HepG2 (cell line): ENCODE results near the gene SLC1A2. TPM values are rescaled to one million over a fixed set of nuclear protein-coding genes. Genes with fewer than 3 reads are reported as not detected.

Experiments
- AGO2 ChIP-seq: fragments of 200-400 bp; formaldehyde crosslinking; optimal IDR thresholded peaks from 2 replicates; pipeline ENCODE3; 2017; ENCODE audit warnings: mild to moderate bottlenecking, low read depth, low read length, moderate library complexity
- ATF7 ChIP-seq, 2 experiments: fragments of 450-650 bp in 1 of 2; sonication (generic) in 1 of 2; formaldehyde crosslinking in 1 of 2; IDR thresholded peaks; 2 replicates each; pipeline versions ENCODE4 v1.4.0 to v1.6.1; 2016 to 2020; ENCODE audit warnings: antibody characterized with exemption in 1 of 2, mild to moderate bottlenecking in 1 of 2, missing genetic modification reagents in 1 of 2
- EHMT2 ChIP-seq: fragments of 200-600 bp; sonication (generic); IDR thresholded peaks from 2 replicates; pipeline ENCODE4 v1.7.0; 2017; ENCODE audit warnings: antibody characterized with exemption, low read depth, low read length, borderline replicate concordance
- ERF ChIP-seq: IDR thresholded peaks from 2 replicates; pipeline ENCODE4 v1.6.1; 2018; ENCODE audit warnings: missing biosample characterization, missing genetic modification reagents
- KLF13 ChIP-seq: sonication (generic); formaldehyde crosslinking; IDR thresholded peaks from 2 replicates; pipeline ENCODE4 v1.4.0; 2020; ENCODE audit warnings: mild to moderate bottlenecking, missing genetic modification reagents
- MAF1 ChIP-seq: sonication (generic); formaldehyde crosslinking; IDR thresholded peaks from 2 replicates; pipeline ENCODE4 v1.5.0; 2020; ENCODE audit warnings: missing genetic modification reagents, borderline replicate concordance
- MAFG ChIP-seq: sonication (generic); formaldehyde crosslinking; IDR thresholded peaks from 2 replicates; pipeline ENCODE4 v1.5.1; 2020; ENCODE audit warnings: mild to moderate bottlenecking, missing genetic modification reagents
- MAFK ChIP-seq, 2 experiments: IDR thresholded peaks in 1 of 2; conservative IDR thresholded peaks in 1 of 2; 2 replicates each; pipeline ENCODE4 v1.6.1; 2011; ENCODE audit warnings: improper control_type of control experiment in 2 of 2, low read length in 2 of 2
- NR3C1 ChIP-seq: sonication (generic); formaldehyde crosslinking; IDR thresholded peaks from 2 replicates; pipeline ENCODE4 v1.4.0; 2020; ENCODE audit warnings: missing genetic modification reagents
- POLR2A ChIP-seq, 2 experiments: IDR thresholded peaks; 2 replicates each; pipeline ENCODE4 v1.6.1; 2011; ENCODE audit warnings: low read depth in 2 of 2, low read length in 2 of 2, mild to moderate bottlenecking in 1 of 2, moderate library complexity in 1 of 2; ENCODE audit not compliant: insufficient read depth in 1 of 2
- RFX1 ChIP-seq: fragments of 450-650 bp; IDR thresholded peaks from 2 replicates; pipeline ENCODE4 v1.6.1; 2017
- WIZ ChIP-seq: sonication (generic); formaldehyde crosslinking; IDR thresholded peaks from 2 replicates; pipeline ENCODE4 v1.5.1; 2020; ENCODE audit warnings: mild to moderate bottlenecking, missing genetic modification reagents
- ZEB1 ChIP-seq: IDR thresholded peaks from 2 replicates; pipeline ENCODE4 v1.6.1; 2012; ENCODE audit warnings: mild to moderate bottlenecking, low read depth, inconsistent platforms; ENCODE audit not compliant: insufficient replicate concordance
- ZNF264 ChIP-seq: sonication (generic); formaldehyde crosslinking; IDR thresholded peaks from 2 replicates; pipeline ENCODE4 v1.4.0; 2020; ENCODE audit warnings: missing genetic modification reagents
- ZNF317 ChIP-seq: sonication (generic); formaldehyde crosslinking; IDR thresholded peaks from 2 replicates; pipeline ENCODE4 v1.5.0; 2020; ENCODE audit warnings: mild to moderate bottlenecking, missing genetic modification reagents
- ZNF484 ChIP-seq: sonication (generic); formaldehyde crosslinking; IDR thresholded peaks from 2 replicates; pipeline ENCODE4 v1.5.1; 2020; ENCODE audit warnings: mild to moderate bottlenecking, low read depth, missing genetic modification reagents, borderline replicate concordance
- ZNF709 ChIP-seq: sonication (generic); formaldehyde crosslinking; IDR thresholded peaks from 2 replicates; pipeline ENCODE4 v1.5.0; 2020; ENCODE audit warnings: mild to moderate bottlenecking, missing genetic modification reagents
- polyA plus RNA-seq, 8 experiments: library from polyadenylated mRNA; depleted of rRNA in 3 of 8; stranded (reverse) in 7 of 8; unstranded in 1 of 8; fragments of >200 nt; fragmentation: Illumina TruSeq in 4 of 8; extraction: Trizol in 4 of 8; gene quantifications; 2 replicates each; pipeline versions ENCODE4 v1.2.1 to v1.2.3, GENCODE V29; 2011 to 2016; ENCODE audit warnings: low read depth in 4 of 8, missing spikeins in 1 of 8, mixed read lengths in 1 of 8; ENCODE audit not compliant: insufficient read depth in 1 of 8
- total RNA-seq, 5 experiments: library from RNA; depleted of rRNA; stranded (reverse); fragments of >200 nt; fragmentation: Illumina TruSeq; extraction: Trizol; gene quantifications; 2 replicates each; pipeline ENCODE4 v1.2.3, GENCODE V29; 2016; ENCODE audit warnings: low read depth in 1 of 5
- TF ChIP-seq, protein P1 (sequence below): sonication (generic); formaldehyde crosslinking; conservative IDR thresholded peaks from 2 replicates; pipeline ENCODE4 v1.4.0; 2020; ENCODE audit warnings: missing genetic modification reagents
- TF ChIP-seq, protein P2 (sequence below): sonication (generic); formaldehyde crosslinking; IDR thresholded peaks from 2 replicates; pipeline ENCODE4 v1.4.0; 2020; ENCODE audit warnings: missing genetic modification reagents
- TF ChIP-seq, protein P3 (sequence below): IDR thresholded peaks from 2 replicates; pipeline ENCODE4 v1.6.1; 2016; ENCODE audit warnings: missing biosample characterization, missing genetic modification reagents, low read depth
- TF ChIP-seq, protein P4 (sequence below): sonication (generic); formaldehyde crosslinking; IDR thresholded peaks from 2 replicates; pipeline ENCODE4 v1.4.0; 2020; ENCODE audit warnings: mild to moderate bottlenecking, missing genetic modification reagents, borderline replicate concordance
- TF ChIP-seq, protein P5 (sequence below): sonication (generic); formaldehyde crosslinking; IDR thresholded peaks from 2 replicates; pipeline ENCODE4 v1.5.0; 2020; ENCODE audit warnings: mild to moderate bottlenecking, missing genetic modification reagents

SLC1A2 gene
- total and polyA plus RNA-seq, 2 of the 13 experiments (the other 11 are each of a cell fraction or from before 2014, with no cell fraction given): 23.2 to 43.2 TPM

GRCh38 chr11:35304386-35304775 is 115.0 kb downstream of the SLC1A2 start (continued):
- TF ChIP-seq, protein P1, sequence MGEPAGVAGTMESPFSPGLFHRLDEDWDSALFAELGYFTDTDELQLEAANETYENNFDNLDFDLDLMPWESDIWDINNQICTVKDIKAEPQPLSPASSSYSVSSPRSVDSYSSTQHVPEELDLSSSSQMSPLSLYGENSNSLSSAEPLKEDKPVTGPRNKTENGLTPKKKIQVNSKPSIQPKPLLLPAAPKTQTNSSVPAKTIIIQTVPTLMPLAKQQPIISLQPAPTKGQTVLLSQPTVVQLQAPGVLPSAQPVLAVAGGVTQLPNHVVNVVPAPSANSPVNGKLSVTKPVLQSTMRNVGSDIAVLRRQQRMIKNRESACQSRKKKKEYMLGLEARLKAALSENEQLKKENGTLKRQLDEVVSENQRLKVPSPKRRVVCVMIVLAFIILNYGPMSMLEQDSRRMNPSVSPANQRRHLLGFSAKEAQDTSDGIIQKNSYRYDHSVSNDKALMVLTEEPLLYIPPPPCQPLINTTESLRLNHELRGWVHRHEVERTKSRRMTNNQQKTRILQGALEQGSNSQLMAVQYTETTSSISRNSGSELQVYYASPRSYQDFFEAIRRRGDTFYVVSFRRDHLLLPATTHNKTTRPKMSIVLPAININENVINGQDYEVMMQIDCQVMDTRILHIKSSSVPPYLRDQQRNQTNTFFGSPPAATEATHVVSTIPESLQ: no peak
- TF ChIP-seq ZEB1 (peak; percentile 44), MAFG (CRISPR knock-in tag) (no peak), WIZ (CRISPR knock-in tag) (no peak), MAF1 (CRISPR knock-in tag) (no peak), ATF7 (IDR thresholded peaks at IDR 0.05) (no peak), ATF7 (CRISPR knock-in tag; IDR thresholded peaks at IDR 0.05) (no peak), ZNF317 (CRISPR knock-in tag) (peak; percentile 91), ZNF709 (CRISPR knock-in tag) (no peak), RFX1 (peak; percentile 29; the same call in 1 of the 2 replicates), KLF13 (no peak), EHMT2 (no peak), AGO2 (no peak), ZNF484 (CRISPR knock-in tag) (no peak), POLR2A (IDR thresholded peaks at IDR 0.05; ENCODE audit: insufficient read depth in 1 of 2, low read depth in 2 of 2, low read length in 2 of 2) (0 out of 4 replicates have a peak, but pooled peaks of 1 of the 2 experiments have one; percentile 17), ZNF264 (CRISPR knock-in tag) (no peak), ERF (no peak), NR3C1 (CRISPR knock-in tag) (no peak), MAFK (conservative IDR thresholded peaks at IDR 0.05 in 1 of 2, IDR thresholded peaks at IDR 0.05 in 1 of 2; ENCODE audit: low read length in 2 of 2) (0 out of 4 replicates have a peak, but pooled peaks of 1 of the 2 experiments have one; percentile 15)
- TF ChIP-seq, protein P2, sequence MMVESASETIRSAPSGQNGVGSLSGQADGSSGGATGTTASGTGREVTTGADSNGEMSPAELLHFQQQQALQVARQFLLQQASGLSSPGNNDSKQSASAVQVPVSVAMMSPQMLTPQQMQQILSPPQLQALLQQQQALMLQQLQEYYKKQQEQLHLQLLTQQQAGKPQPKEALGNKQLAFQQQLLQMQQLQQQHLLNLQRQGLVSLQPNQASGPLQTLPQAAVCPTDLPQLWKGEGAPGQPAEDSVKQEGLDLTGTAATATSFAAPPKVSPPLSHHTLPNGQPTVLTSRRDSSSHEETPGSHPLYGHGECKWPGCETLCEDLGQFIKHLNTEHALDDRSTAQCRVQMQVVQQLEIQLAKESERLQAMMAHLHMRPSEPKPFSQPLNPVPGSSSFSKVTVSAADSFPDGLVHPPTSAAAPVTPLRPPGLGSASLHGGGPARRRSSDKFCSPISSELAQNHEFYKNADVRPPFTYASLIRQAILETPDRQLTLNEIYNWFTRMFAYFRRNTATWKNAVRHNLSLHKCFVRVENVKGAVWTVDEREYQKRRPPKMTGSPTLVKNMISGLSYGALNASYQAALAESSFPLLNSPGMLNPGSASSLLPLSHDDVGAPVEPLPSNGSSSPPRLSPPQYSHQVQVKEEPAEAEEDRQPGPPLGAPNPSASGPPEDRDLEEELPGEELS (CRISPR knock-in tag): no peak
- TF ChIP-seq, protein P3, sequence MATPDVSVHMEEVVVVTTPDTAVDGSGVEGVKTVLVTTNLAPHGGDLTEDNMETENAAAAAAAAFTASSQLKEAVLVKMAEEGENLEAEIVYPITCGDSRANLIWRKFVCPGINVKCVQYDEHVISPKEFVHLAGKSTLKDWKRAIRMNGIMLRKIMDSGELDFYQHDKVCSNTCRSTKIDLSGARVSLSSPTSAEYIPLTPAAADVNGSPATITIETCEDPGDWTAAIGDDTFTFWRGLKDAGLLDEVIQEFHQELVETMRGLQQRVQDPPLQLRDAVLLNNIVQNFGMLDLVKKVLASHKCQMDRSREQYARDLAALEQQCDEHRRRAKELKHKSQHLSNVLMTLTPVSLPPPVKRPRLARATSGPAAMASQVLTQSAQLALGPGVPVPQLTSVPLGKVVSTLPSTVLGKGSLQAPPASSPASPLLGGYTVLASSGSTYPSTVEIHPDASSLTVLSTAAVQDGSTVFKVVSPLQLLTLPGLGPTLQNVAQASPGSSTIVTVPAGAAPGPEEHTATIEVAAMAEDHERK (CRISPR knock-in tag): no peak
- TF ChIP-seq, protein P4, sequence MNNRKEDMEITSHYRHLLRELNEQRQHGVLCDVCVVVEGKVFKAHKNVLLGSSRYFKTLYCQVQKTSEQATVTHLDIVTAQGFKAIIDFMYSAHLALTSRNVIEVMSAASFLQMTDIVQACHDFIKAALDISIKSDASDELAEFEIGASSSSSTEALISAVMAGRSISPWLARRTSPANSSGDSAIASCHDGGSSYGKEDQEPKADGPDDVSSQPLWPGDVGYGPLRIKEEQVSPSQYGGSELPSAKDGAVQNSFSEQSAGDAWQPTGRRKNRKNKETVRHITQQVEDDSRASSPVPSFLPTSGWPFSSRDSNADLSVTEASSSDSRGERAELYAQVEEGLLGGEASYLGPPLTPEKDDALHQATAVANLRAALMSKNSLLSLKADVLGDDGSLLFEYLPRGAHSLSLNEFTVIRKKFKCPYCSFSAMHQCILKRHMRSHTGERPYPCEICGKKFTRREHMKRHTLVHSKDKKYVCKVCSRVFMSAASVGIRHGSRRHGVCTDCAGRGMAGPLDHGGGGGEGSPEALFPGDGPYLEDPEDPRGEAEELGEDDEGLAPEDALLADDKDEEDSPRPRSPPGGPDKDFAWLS: no peak
- TF ChIP-seq, protein P5, sequence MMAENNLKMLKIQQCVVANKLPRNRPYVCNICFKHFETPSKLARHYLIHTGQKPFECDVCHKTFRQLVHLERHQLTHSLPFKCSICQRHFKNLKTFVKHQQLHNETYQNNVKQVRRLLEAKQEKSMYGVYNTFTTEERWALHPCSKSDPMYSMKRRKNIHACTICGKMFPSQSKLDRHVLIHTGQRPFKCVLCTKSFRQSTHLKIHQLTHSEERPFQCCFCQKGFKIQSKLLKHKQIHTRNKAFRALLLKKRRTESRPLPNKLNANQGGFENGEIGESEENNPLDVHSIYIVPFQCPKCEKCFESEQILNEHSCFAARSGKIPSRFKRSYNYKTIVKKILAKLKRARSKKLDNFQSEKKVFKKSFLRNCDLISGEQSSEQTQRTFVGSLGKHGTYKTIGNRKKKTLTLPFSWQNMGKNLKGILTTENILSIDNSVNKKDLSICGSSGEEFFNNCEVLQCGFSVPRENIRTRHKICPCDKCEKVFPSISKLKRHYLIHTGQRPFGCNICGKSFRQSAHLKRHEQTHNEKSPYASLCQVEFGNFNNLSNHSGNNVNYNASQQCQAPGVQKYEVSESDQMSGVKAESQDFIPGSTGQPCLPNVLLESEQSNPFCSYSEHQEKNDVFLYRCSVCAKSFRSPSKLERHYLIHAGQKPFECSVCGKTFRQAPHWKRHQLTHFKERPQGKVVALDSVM (CRISPR knock-in tag): no peak
